SKM-1 (cell line): ENCODE results near the gene ASAP2.
A peak's percentile ranks its signal among the peaks of the same experiment; 100 is the strongest.
"Not testable (repeated sequence)": the region's sequence is repeated elsewhere in the genome, so short reads cannot be mapped to it uniquely, and the experiment has no call there.

ENCODE experiments used
- DNase-seq: peaks from one replicate; lab custom pipeline; 2025; ENCODE audit not compliant: unreplicated experiment; lab: John Stamatoyannopoulos, UW

ASAP2 gene

DNA sequence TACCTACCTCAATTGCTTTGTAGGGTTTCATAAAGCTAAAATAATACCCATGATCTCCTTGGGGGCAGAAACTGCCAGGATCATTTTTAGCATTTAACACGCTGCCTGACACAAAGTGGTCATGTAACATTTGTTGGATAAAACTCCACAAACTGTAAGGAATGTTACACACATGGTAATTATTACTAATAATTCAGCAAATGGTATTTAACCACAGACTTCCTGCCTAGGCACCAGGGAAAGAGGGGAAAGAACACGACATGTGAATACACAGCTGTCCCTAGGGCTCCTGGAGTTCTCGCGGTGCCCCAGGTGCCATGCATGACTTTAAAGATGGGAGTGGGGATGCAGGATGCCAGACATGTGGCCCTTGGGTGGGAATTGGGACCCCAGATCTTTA lies 43.5 kb downstream of the ASAP2 start:
- DNase-seq: no peak

DNA sequence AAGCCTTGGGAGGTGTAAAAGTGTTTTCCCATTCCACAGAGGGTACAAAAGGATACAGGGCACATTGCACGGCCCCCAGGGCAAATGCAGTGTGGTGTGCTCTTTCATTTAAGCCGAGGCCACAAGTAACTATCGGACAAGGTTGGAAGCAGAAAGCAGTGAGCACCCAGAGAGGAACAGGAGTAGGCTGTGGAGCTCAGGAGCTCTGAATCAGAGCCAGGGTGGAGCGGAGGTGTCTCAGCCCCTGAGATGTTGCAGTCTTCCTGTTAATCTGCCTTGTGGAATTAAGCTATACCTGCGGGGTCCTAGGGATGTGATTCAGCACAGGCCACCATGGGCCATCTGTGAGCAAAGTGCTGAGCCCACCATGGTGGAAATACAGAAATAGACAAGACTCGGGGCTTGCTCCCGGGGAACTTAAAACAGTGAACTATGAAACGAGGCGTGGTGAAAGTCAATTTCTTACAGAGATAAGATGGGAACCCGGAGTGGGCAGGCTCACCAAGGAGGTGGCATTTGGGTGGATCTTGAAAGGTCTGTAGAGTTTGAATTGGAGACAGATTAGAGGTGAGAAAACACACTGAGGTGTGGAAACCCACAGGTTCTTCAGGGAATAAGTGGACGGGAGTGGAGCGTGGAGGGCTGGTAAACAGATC lies 44.0 kb downstream of the ASAP2 start:
- DNase-seq: no peak

DNA sequence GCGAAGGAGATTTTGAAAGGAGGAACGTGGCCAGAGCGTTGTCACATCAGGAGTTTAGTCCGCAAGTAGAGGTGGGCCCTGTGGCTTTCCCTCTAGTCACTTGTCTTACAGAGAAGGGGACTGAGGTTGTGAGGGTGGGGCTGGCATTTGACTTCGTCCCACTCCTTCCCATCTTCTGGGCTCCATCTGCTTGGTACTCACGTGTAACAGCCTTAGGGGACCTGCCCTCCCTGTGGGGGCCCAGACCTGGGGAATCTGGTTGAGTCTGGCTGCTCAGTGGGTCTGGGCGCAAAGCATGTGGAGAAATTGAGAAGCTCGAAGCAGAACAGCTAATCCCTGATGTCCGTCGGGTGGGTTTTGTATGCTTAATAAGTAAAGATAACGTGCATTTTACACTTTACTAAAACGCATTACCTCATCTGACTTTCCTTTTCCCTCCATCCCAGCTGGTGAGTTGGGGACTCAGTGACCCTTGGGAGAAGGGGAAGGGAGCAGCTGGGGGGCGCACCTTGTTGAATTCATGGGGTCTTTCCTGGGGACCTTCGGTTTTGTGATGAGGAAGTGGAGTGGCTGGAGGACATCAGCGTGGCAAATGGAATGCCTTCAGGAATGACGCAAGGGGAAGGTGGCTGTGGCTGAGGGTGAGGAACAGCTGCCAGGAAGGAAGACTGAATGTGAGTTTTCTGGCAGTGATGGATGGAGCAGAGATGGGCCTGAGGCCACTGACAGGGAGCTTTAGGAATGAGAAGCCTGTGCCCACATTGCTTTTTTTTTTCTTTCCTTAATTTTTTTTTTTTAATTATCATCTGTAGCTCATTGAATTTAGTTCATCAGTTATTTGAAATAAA lies 44.8 kb downstream of the ASAP2 start:
- no peak for DNase-seq

DNA sequence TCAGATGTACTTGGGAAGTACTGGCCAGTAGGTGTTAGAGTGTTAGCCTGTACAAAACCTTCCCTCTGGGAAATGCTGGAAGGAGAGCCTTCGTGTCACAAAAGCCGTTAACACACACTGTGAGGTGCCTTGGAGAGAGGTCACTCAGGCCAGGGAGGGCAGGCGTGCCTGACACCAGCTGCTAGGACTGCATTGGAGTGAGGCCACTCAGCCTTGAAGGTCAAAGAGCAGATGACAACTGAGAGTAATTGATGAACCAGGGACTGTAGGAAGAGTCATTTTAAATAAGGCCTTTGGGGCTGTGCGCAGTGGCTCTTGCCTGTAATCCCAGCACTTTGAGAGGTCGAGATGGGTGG lies 45.4 kb downstream of the ASAP2 start:
- DNase-seq: no peak

DNA sequence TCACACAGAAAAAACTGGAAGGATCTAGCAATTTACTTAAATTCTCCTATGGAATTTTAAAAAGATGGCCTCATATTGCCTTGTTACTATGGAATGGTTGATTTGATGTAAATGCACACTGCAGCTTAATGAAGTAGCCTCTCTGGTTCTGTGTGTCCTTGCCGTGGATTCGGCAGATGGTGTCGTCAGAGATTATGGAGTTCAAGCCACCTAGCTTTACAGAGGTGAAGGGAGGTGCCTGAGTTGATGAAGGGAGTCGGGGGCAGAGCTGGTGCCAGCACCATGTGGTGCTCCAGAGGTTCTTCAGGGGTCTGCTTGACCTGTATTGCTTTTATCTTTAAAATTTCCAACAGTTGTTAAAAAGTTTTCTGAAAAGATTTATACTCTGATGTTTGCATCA lies 48.8 kb downstream of the ASAP2 start:
- no peak for DNase-seq

DNA sequence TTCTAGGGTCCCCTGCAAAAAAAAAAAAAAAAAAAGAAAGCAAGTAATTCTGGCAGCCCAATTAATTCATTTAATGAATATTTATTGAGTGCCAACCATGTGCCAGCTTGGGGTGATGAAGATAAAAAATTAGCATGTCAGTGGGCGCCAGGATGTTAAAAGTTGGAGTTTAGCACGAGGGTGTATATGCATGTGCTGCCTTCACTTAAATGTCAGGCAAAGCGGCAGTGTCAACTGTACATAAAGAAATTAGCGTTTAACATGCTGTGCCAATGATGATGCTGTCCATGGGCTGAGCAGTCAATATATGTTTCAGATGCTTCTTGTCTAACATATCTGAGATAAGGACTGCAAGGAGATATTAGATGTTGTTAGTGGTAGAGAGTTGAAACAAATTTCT lies 49.5 kb downstream of the ASAP2 start:
- DNase-seq: no peak

DNA sequence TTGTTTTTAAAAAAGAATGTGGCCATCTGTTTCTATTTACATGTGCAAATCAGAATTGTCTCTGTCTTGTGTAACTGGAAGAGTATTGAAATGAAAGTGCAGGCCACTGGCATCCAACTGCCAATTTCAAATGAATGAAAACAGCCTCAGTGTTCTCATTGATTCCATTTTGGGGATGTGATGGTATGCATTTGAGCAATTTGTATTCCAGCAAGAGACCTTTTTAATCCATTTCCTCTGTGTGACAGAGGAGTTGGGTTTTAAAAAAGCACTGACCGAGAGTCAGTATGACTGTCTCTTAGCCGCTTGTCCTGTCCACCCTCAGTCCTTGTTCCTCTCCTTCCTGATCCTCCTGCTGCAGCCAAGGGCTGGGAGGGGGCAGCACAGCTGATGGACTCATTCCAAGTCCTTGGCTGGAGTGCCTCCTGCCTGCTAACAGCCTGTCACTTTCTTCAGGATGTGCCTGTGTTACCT lies 50.0 kb downstream of the ASAP2 start:
- DNase-seq: no peak

DNA sequence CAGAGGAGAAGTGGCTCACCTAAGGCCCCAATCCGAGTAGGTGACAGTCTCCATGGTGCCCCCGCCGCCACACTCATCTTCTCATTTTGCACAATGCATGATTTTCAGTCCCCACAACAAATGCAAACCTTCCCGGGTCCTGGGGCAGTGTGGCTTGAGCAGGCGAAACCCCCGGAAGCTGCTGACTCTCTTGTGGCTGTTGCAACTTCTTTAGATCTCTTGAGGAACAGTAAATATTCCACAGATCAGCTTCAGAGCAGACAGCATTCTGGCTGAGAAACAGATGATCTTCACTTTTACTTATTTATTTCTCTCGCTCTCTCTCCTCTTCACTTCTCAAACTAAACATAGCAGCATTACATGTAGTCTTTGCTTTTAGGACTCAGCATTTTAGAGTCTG lies 51.9 kb downstream of the ASAP2 start:
- peak; percentile 54 for DNase-seq

DNA sequence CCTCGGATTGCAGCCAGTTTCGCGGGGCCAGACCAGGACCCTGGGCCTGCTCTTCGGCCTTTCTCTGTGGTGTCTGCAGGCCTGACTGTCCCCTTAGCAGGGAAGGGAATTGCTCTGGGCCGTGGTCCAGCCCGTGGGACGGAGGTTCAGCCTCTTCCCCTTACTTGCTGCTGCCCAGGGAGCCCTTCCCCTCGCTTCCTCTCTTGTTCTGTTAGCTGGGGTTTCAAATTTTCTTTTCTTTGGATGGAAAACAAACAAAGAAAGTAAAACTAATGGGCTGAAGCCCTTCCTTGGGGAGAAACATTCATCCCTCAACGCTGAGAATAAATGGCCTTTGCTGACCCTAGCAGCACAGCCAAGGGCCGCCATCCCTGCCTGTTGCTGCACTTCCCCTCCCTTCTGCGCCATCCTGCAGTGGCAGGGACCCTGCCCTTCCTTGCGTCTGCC lies 52.4 kb downstream of the ASAP2 start:
- no peak for DNase-seq

DNA sequence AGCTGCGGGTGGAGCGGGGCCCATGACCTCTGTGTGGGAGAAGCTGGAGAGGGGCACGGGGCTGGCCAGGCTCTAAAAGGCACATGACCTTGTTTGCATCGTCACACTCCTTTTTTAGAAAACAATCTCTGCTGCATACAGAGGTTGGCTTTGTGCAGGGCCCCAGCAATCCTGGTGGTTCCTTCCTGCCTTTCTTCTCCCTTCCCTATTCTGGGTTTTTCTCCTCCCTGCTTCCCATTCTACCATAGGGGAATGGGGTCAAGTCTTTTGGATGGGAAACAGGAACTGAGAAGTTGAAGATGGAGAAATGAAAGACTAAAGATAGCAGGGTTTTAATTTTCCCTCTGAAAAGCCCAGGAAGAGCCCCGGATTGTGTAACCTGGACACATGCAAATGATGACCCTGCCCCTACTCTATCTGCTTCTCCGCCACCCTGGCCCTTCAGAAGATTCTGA lies 53.9 kb downstream of the ASAP2 start:
- DNase-seq: no peak

DNA sequence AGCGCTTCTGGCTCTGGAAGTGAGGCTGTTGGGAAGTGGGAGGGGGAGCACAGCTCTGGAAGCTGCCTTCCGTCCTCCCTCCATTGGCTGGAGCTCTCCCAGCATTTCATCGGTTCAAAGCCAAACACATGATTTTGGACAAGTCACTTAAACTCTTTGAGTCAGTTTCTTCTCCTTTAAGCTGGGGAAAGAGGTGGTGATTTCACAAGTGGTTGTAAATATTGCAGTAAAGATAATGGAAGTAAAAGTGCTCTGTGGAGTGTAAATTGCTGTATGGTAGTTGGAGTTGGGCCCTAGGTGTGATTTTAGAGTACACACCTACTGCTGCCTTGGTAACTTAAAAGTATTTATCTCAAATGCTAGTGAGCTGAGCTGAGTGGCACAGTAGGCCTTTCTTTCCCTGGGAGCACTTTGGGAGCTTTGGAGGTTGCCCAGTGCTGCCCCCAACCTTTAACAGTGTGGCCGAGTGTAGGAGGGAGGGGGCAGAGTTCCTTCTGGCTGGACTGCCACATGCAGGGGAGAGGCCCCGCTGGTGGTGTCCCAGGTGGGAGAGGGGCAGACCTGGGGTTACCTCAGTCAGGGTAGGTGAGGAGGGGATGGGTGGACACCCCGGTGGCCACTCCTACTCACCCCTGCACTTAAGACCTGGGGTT lies 54.7 kb downstream of the ASAP2 start:
- DNase-seq: peak; percentile 26

DNA sequence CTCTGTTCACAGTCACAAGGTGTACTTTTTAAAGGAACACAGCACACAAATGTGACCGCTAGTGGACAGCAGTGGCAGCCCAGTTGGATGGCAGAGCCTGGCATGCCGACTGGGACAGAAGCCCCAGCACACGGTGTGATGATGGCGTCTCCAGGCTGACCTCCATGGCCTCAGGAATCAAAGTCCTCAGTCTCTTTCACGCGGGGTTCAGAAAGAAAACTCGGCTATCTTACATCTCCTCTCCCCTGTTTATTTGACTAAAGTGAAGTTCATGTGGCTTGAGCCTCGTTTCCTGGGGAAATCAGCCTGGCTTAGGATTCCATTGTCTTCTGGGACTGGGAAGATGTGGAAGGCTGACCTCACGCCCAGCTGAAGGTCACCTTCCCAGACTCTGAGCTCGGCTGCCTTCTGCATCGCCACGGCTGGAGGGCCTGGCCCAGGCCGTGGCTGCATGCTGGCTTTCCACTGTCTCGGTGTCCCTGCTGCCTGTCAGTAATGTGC lies 56.1 kb downstream of the ASAP2 start:
- no peak for DNase-seq

DNA sequence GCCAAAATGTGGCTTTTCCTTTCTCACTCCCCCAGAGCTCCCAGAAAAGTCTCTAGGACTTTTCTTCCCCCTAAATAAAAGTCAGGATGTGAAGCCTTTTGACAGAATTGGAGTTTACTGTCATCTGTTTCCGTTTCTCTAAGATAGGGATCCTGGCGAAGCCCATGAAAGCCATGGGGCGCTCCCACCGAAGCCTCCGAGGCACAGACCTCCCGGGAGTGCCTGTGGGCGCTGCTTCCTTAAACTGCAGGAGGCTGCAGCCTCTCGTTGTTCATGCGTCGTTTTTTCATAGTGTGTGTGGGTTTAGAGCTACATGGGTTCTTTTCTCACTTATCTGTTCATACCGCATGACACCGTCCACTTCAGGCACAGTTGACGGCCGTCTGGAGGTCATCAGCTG lies 56.8 kb downstream of the ASAP2 start:
- DNase-seq: no peak

DNA sequence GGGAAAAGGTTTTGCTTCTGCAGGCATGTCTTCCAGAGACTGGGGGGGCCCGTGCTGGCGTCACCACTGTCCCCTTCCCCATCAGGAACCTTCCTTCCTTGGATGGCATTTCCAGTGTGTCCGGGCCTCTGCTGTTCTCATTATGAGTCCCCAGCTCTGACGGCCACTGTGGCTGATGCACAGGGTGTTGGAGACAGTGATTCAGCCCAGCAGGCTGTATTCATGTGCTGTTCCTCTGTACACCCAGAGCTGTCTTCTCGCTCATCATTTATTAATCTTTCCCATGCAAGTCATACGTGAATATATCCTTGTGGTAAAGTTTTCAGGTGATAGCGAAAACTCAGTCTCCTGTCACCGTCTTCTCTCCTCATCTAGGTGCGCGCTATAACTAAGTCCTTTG lies 57.7 kb downstream of the ASAP2 start:
- DNase-seq: no peak

DNA sequence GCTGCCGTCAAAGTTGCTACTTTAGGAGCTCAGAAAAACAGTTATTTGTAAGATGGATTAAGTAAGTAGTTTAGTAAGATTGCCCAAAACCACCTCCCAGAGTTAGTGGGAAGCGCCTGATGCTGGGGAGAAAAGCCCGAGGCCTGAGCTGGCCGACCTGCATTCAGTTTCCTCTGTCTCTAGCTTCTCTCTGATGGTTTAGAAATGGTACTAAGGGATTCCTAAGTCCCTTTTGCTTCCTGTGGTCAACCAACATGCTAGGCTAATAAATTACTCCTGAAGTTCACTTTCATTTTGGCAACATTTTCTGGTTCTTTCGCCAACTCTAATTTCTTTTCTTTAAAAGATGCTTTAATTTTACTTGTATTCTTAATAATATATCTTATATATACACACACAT lies 60.1 kb downstream of the ASAP2 start:
- no peak for DNase-seq

DNA sequence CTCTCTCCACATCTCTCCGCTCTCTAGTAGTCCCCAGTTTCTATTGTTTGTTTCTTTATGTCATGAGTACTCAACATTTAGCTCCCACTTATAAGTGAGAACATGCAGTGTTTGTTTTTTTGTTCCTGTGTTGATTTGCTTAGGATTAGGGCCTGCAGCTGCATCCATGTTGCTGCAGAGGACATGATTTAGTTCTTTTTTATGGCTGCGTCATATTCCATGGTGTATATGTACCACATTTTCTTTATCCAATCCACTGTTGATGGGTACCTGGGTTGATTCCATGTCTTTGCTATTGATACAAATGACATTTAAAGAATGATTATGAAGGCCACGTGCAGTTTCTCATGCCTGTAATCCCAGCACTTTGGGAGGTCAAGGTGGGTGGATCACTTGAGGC lies 60.7 kb downstream of the ASAP2 start:
- not testable (repeated sequence) for DNase-seq

DNA sequence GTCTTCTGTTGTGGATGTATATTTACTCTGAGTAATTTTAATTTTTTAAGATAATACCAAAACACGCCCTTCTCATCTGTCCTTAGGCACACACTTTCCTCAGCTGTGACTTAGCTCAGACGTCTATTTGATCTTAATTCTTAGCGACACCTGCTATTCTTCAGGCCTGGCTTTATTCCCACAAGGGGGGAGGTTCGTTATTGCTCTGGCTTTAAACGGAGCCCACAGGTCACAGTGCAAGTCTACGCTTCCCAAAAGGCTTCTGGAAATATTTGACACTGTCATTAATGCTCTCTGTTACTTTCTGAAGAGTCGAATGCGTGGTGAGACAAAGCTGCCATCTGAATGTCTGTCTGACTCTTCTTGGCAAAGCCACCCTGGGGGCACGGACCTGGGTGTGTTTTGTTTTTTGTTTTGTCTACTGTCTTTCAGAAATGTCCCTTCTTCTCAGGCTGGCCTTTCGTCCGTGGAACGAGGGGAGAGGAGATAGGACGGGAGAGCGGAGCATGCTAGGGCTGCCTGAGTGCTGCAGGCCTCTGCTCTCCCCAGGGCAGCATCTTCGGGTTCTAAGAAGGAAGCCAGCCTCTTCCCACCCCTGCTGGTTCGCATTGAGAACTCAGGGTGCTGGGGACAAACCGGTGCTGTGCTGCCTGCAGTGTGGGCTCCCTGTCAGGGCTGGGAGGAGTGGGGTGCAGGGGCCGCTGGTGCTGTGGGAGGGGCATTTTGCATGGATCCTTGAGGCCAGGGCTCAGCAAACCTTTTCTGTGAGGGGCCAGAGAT lies 61.9 kb downstream of the ASAP2 start:
- DNase-seq: no peak

DNA sequence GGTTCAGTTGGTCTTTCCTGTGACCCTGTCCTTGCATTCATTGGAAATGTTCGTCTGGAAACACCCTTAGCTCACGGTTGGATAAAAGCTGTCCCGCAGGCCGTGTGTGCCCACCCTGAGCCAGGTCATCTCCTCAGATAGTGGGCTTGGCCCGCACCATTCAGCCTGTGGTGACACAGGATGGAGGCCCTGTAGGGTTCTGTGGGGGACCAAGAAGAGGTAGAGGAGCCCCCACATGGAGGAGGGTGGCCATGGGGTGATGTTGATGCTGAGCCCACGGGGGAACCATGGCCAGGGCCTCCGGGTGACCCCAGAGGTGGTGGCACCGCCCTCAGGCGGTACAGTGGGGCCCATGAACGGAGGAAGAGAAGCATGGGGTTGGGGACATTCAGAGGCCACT lies 62.7 kb downstream of the ASAP2 start:
- DNase-seq: no peak

DNA sequence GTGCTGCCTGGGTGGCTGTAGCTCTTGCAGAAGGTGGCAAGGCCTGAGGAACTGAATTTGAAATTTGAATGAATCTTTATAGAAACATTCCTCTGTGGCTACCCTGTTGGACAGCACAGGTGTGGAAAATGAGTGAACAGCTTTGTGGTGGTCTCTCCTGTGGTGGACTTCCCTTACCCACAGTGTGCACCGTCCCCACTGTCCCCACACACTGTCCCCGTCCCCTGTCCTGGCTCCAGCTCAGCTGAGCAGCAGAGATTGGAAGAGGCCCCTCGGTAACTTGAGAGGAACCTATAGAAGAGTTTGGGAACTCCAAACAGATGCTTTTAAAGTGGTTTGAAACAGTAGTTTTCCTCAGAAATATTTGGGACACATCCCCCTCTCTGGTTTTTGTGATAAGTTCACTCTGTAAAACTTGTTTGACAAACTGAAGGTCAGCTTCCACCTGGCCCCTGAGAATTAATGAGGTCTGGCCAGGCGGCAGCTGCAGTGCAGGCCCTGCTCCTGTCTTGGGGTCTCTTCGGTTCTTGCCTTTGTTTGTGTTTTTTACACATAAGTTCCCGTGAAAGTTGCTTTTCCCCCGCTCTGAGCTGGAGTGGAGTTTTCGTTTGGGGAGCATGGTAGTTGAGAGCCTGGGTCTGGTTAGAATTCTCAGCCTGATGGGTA lies 63.2 kb downstream of the ASAP2 start:
- DNase-seq: no peak

DNA sequence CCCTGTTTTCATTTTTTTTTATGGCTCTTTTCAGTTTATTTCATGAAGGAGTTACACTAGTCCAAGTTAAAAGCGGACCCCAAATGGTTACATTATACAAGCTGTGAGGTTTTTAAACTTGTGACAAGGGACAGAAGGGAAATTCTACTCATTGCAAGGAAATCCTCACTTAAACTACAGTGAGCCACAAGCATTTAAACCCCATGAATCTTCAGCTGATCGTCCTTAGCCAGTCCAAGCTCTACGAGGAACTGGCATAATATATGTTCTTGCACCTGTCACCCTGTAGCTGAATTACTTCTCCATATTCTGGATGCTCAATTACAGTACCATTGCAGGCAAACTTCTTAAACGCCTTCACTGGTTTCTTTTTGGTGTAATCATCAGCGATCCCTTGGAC lies 64.5 kb downstream of the ASAP2 start:
- DNase-seq: no peak
